Measurements from ENCODE around the gene SIK3. TPM values are rescaled to one million over a fixed set of nuclear protein-coding genes. Genes with fewer than 3 reads are reported as not detected.
"Not testable (repeated sequence)": the region's sequence is repeated elsewhere in the genome, so short reads cannot be mapped to it uniquely, and the experiment has no call there.

SIK3 gene
- total and polyA plus RNA-seq, 8 donors, result 11.1 to 27.3 (median 24.0) TPM

DNA sequence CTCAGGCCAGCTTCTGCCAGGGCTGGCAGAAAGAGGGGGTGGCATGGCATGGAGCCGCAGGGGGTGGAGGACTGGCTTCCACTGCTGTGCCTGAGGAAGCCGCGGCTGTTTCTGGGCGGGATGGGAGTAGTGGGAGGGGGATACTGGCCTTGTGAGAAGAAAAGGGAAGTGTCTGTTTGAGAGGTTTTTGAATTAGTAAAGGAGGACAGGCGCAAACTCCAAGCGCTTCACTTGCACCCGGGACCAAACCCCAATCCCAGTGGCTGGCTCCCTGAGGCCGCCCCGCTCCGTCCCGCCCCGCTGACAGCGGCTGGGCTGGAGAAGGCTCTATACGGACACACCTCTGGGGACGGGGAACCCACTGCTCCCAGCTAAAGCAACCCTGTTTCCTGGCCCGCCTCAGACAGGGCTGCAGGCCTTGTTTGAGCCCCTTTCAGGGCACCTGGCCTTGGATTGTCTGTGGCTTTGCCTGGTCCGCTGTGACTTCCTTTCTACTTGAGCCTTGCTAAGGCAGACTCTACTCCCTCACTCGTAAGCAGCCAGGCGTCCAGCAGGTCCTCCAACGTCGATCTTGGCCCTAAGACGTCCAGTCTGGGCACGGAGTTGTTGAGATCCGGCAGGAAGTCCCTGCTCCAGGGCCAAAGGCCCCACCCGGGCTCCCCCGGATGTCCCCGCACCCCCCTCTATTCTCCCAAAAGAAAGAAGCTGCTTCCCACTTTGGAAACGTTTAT, 263.0 kb downstream of the SIK3 start:
- H3K27ac ChIP-seq, result peak overlapping the region in 2 of 4 donors; percentile 42 to 46
- FAIRE-seq, result no peak
- TF ChIP-seq, protein P1, sequence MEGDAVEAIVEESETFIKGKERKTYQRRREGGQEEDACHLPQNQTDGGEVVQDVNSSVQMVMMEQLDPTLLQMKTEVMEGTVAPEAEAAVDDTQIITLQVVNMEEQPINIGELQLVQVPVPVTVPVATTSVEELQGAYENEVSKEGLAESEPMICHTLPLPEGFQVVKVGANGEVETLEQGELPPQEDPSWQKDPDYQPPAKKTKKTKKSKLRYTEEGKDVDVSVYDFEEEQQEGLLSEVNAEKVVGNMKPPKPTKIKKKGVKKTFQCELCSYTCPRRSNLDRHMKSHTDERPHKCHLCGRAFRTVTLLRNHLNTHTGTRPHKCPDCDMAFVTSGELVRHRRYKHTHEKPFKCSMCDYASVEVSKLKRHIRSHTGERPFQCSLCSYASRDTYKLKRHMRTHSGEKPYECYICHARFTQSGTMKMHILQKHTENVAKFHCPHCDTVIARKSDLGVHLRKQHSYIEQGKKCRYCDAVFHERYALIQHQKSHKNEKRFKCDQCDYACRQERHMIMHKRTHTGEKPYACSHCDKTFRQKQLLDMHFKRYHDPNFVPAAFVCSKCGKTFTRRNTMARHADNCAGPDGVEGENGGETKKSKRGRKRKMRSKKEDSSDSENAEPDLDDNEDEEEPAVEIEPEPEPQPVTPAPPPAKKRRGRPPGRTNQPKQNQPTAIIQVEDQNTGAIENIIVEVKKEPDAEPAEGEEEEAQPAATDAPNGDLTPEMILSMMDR (IDR thresholded peaks at IDR 0.05), result no peak
- no peaks in the 10 kb centered on the region for H3K9me3 ChIP-seq
- H3K4me1 ChIP-seq, result peaks cover 0 to 10% (median 6%) of the 10 kb centered on the region in 3 donors
- intact Hi-C loops (cut with DNase I), result no loop called here
- peak overlapping the region in 2 of 4 donors; percentile 9 to 39 for H3K4me3 ChIP-seq
- peak; percentile 12 to 24 (median 21) for ATAC-seq
- DNase-seq, result peak in 1 of 6 donors; percentile 66
- no peaks in the 10 kb centered on the region for H3K36me3 ChIP-seq
- no peaks in the 10 kb centered on the region for H3K27me3 ChIP-seq
- WGBS, 2 donors, result 68 to 70% methylated on average over 28 of the region's 28 CpGs

DNA sequence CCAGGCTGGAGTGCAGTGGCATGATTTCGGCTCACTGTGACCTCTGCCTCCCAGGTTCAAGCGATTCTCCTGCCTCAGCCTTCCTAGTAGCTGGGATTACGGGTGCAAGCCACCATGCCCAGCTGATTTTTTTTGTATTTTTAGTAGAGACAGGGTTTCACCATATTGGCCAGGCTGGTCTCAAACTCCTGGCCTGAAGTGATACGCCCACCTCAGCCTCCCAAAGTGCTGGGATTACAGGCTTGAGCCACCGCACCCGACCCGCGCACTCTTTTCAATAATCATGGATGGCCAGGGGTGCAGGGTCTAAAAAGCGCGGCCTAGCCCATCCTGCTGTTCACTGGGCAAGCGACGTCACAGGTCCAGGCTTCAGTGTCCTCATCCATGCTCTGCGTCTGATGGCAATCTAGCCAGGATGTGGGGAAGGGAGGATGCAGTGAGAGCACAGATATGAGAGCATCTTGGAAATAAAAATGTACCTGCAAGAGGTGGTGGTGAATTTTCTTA, 263.6 kb downstream of the SIK3 start:
- H3K27me3 ChIP-seq, FAIRE-seq, H3K9me3 ChIP-seq, H3K27ac ChIP-seq, H3K4me3 ChIP-seq, H3K36me3 ChIP-seq, ATAC-seq, H3K4me1 ChIP-seq, DNase-seq: not testable (repeated sequence)
- WGBS, 2 donors, result 82% methylated on average over 13 of the region's 13 CpGs
- intact Hi-C loops (cut with DNase I), result loop anchor here in 1 of 3 donors (5.0 kb wide), 1 partner anchor 42 kb away; the partner anchor contains the start of gene APOA5

DNA sequence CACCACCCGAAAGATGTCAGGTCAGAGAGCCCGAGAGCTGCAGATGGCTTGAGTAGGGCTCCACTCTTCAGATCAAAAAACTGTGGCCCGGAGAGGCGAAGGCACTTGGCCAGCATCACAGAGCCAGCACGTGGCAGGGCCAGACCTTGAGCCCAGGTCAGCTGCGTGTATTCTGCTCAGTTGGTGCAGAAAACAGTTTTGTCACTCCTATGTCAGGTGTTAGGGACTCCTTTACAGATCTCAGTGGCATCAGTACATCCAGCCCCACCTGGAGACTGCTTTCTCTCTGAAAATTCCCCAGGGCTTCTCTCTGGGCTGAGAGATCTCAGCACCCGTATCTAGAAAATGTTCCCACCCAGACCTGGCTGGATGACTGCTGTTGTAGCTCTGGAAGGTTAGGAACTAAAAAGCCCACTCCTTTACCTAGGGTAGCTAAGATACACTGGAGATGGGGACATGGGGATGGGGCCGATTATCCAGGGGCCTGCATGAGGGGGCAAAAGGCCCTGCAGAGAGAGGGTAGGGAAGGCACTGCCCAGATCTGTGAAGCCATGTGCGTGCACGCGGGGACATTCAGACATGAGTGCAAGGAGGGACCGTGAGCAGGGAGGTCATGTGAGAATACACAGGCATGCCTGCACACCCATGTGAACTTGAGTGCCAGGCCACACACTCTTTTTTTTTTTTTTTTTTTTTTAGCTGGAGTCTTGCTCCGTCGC, 264.3 kb downstream of the SIK3 start:
- TF ChIP-seq, protein P1 (IDR thresholded peaks at IDR 0.05), result no peak
- peak in 2 of 4 donors; percentile 9 to 17 for ATAC-seq
- peaks cover 0 to 10% (median 6%) of the 10 kb centered on the region in 3 donors for H3K4me1 ChIP-seq
- no peaks in the 10 kb centered on the region for H3K36me3 ChIP-seq
- H3K27me3 ChIP-seq, result no peaks in the 10 kb centered on the region
- intact Hi-C loops (cut with DNase I), result loop anchor here in 1 of 3 donors (5.0 kb wide), 1 partner anchor 42 kb away; the partner anchor contains the start of gene APOA5
- H3K4me3 ChIP-seq, result no peak overlapping the region
- peak in 1 of 6 donors; percentile 58 for DNase-seq
- H3K9me3 ChIP-seq, result no peaks in the 10 kb centered on the region
- no peak for FAIRE-seq
- H3K27ac ChIP-seq, result no peak overlapping the region
- 76 to 78% methylated on average over 14 of the region's 14 CpGs for WGBS, 2 donors

DNA sequence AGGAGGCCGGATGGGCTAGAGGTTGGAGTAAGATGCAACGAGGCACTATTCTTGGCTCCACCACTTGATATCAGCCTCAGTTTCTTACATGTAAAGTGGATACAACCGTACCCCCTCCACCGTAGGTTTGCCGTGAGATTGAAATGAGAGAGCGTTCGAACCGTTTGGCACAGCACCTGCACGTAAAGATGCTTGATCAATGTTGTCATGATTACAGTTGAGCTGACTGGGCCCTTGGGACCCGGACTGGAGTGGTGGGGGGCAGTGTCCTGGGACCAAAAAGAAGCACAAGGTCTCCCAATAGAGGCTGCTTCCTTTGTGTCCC, 264.8 kb downstream of the SIK3 start:
- H3K36me3 ChIP-seq, result no peaks in the 10 kb centered on the region
- H3K4me1 ChIP-seq, result peaks cover 0 to 10% (median 6%) of the 10 kb centered on the region in 3 donors
- 93 to 96% methylated on average over 10 of the region's 10 CpGs for WGBS, 2 donors
- TF ChIP-seq, protein P1 (IDR thresholded peaks at IDR 0.05), result no peak
- H3K27me3 ChIP-seq, result no peaks in the 10 kb centered on the region
- ATAC-seq (no peak), DNase-seq (no peak), FAIRE-seq (no peak)
- no peak overlapping the region for H3K4me3 ChIP-seq
- H3K27ac ChIP-seq, result no peak overlapping the region
- intact Hi-C loops (cut with DNase I), result loop anchor here in 1 of 3 donors (5.0 kb wide), 1 partner anchor 41 kb away; the partner anchor contains the start of gene APOA5
- no peaks in the 10 kb centered on the region for H3K9me3 ChIP-seq
